Hepatocyte (in vitro differentiated cells): Measurements from ENCODE around the gene C9orf152. TPM values are rescaled to one million over a fixed set of nuclear protein-coding genes. Genes with fewer than 3 reads are reported as not detected.

Experiments used
- DNase-seq: peaks from one replicate; pipeline ENCODE4 v3.0.0-alpha.2; 2016; ENCODE audit warnings: low spot score
- H2AFZ ChIP-seq: fragments of 200-600 bp; sonication (generic); 2 replicates; pipeline ENCODE4 v1.6.0; 2016; ENCODE audit warnings: antibody characterized with exemption, mild to moderate bottlenecking
- H3K27ac ChIP-seq: fragments of 200-600 bp; sonication (generic); 2 replicates; pipeline ENCODE4 v1.5.1; 2016; ENCODE audit warnings: mild to moderate bottlenecking
- H3K27me3 ChIP-seq: fragments of 200-600 bp; sonication (generic); 2 replicates; pipeline ENCODE4 v1.6.1; 2016
- H3K36me3 ChIP-seq: fragments of 200-600 bp; sonication (generic); replicated peaks from 2 replicates; pipeline ENCODE4 v1.5.1; 2016; ENCODE audit warnings: low read depth; ENCODE audit not compliant: insufficient read depth
- H3K4me1 ChIP-seq: fragments of 200-600 bp; sonication (generic); 2 replicates; pipeline ENCODE4 v1.5.1; 2016; ENCODE audit warnings: mild to moderate bottlenecking, moderate library complexity; ENCODE audit not compliant: insufficient read depth
- H3K4me2 ChIP-seq: fragments of 200-600 bp; sonication (generic); 2 replicates; pipeline ENCODE4 v1.6.0; 2016
- H3K4me3 ChIP-seq: fragments of 200-600 bp; sonication (generic); 2 replicates; pipeline ENCODE4 v1.5.1; 2016; ENCODE audit warnings: mild to moderate bottlenecking
- H3K79me2 ChIP-seq: fragments of 200-600 bp; sonication (generic); 2 replicates; pipeline ENCODE4 v1.6.0; 2017; ENCODE audit warnings: mild to moderate bottlenecking
- H3K9me2 ChIP-seq: fragments of 200-600 bp; sonication (generic); replicated peaks from 2 replicates; pipeline ENCODE4 v1.6.0; 2017; ENCODE audit warnings: mild to moderate bottlenecking; ENCODE audit not compliant: insufficient read depth
- H3K9me3 ChIP-seq: fragments of 200-600 bp; sonication (generic); 2 replicates; pipeline ENCODE4 v1.5.1; 2016; ENCODE audit warnings: low read depth, mild to moderate bottlenecking
- H4K20me1 ChIP-seq: fragments of 200-600 bp; sonication (generic); 2 replicates; pipeline ENCODE4 v1.6.0; 2016; ENCODE audit warnings: mild to moderate bottlenecking; ENCODE audit not compliant: insufficient read depth, poor library complexity, severe bottlenecking
- EZH2 ChIP-seq: fragments of 200-600 bp; sonication (generic); IDR thresholded peaks from 2 replicates; pipeline ENCODE4 v1.6.1; 2016; ENCODE audit warnings: antibody characterized with exemption, mild to moderate bottlenecking, borderline replicate concordance
- EZH2phosphoT487 ChIP-seq: fragments of 200-600 bp; sonication (generic); IDR thresholded peaks from one replicate; pipeline ENCODE4 v1.6.1; 2018; ENCODE audit warnings: antibody characterized with exemption, mild to moderate bottlenecking, low read depth, moderate library complexity; ENCODE audit not compliant: unreplicated experiment, severe bottlenecking
- WGBS: methylation state at CpG from one replicate; pipeline ENCODE4 v1.1.6; 2016; ENCODE audit warnings: low lambda C conversion rate; ENCODE audit errors: missing lambda C conversion rate; 5-methylcytosine and 5-hydroxymethylcytosine counted together
- polyA plus RNA-seq: library from polyadenylated mRNA; unstranded; fragments of >200 nt; fragmentation: Nextera tagmentation; extraction: Ambion mirVana; gene quantifications from 2 replicates; pipeline ENCODE4 v1.2.1, GENCODE V29; 2016
- total RNA-seq: library from RNA; depleted of rRNA; stranded (reverse); fragments of >200 nt; gene quantifications from 2 replicates; pipeline ENCODE4 v1.2.3, GENCODE V29; 2014
- TF ChIP-seq, protein P1 (sequence below): fragments of 200-600 bp; sonication (generic); IDR thresholded peaks from 2 replicates; pipeline ENCODE4 v1.5.1; 2016; ENCODE audit warnings: antibody characterized with exemption, mild to moderate bottlenecking; ENCODE audit not compliant: poor library complexity

C9orf152 gene
- total and polyA plus RNA-seq, 2 experiments from 2014 or later: 0.68 to 1.2 TPM

DNA sequence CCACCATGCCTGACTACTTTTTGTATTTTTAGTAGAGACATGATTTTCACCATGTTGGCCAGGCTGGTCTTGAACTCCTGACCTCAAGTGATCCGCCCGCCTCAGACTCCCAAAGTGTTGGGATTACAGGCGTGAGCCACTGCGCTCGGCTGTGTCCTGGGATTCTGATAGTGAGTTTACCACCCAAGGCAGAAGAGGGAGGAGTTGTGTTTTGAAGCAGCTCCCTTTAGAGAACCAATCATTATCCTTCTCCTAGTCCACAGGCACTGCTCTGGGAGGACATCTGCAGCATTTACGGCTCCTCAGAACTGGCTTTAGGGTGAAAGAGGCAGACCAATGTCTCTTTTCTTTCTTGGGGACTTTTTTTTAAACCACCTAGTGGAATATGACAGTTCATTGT is 5.7 kb downstream of the C9orf152 start:
- Histone ChIP-seq H4K20me1 (no peaks in the 10 kb centered on the region), H3K9me2 (no peaks in the 10 kb centered on the region), H3K4me2 (no peak overlapping the region), H3K4me1 (peaks cover 5% of the 10 kb centered on the region), H3K79me2 (no peaks in the 10 kb centered on the region), H3K27ac (no peak overlapping the region), H3K4me3 (no peak overlapping the region), H3K27me3 (no peaks in the 10 kb centered on the region), H2AFZ (no peak overlapping the region), H3K9me3 (no peaks in the 10 kb centered on the region), H3K36me3 (no peaks in the 10 kb centered on the region)
- TF ChIP-seq EZH2phosphoT487: no peak
- TF ChIP-seq, protein P1, sequence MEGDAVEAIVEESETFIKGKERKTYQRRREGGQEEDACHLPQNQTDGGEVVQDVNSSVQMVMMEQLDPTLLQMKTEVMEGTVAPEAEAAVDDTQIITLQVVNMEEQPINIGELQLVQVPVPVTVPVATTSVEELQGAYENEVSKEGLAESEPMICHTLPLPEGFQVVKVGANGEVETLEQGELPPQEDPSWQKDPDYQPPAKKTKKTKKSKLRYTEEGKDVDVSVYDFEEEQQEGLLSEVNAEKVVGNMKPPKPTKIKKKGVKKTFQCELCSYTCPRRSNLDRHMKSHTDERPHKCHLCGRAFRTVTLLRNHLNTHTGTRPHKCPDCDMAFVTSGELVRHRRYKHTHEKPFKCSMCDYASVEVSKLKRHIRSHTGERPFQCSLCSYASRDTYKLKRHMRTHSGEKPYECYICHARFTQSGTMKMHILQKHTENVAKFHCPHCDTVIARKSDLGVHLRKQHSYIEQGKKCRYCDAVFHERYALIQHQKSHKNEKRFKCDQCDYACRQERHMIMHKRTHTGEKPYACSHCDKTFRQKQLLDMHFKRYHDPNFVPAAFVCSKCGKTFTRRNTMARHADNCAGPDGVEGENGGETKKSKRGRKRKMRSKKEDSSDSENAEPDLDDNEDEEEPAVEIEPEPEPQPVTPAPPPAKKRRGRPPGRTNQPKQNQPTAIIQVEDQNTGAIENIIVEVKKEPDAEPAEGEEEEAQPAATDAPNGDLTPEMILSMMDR: no peak
- no peak for TF ChIP-seq EZH2
- 79% methylated on average over 6 of the region's 6 CpGs for WGBS
- no peak for DNase-seq

DNA sequence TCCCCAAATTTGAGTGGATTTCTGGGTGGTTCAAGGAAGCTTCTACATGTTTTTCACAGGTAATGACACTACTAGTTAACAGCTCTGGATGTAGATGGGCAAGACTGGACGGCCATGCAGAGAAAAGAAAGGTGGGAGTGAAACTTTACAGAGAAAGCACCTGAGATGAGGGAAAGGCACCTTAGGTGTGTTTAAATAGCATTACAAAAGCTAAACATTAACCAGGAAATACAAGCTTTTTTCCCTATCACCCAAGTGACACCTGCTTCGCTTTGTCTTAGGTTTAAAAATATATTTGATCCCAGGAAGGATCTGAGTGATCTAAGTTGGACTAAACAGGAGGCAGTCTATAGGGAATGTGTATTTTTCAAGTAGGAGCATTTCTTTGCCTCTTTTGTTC is 8.3 kb downstream of the C9orf152 start:
- peaks cover 8% of the 10 kb centered on the region for H3K4me1 ChIP-seq
- no peaks in the 10 kb centered on the region for H3K27me3 ChIP-seq
- peak overlapping the region; percentile 48 for H3K4me2 ChIP-seq
- DNase-seq: peak; percentile 30
- no peak overlapping the region for H2AFZ ChIP-seq
- no peaks in the 10 kb centered on the region for H3K36me3 ChIP-seq
- no peaks in the 10 kb centered on the region for H3K79me2 ChIP-seq
- H3K27ac ChIP-seq: peak overlapping the region; percentile 50
- H3K9me3 ChIP-seq: no peaks in the 10 kb centered on the region
- no peaks in the 10 kb centered on the region for H4K20me1 ChIP-seq
- H3K9me2 ChIP-seq: no peaks in the 10 kb centered on the region
- H3K4me3 ChIP-seq: peak overlapping the region; percentile 3
- TF ChIP-seq, protein P1: no peak
- TF ChIP-seq EZH2: no peak
- TF ChIP-seq EZH2phosphoT487: no peak
- WGBS: 58% methylated on average over 2 of the region's 2 CpGs

GRCh38 chr9:110198357-110198756 is 9.6 kb downstream of the C9orf152 start:
- no peaks in the 10 kb centered on the region for H3K36me3 ChIP-seq
- no peaks in the 10 kb centered on the region for H4K20me1 ChIP-seq
- no peak overlapping the region for H3K4me3 ChIP-seq
- no peaks in the 10 kb centered on the region for H3K79me2 ChIP-seq
- no peak overlapping the region for H2AFZ ChIP-seq
- H3K9me3 ChIP-seq: no peaks in the 10 kb centered on the region
- peaks cover 18% of the 10 kb centered on the region for H3K4me1 ChIP-seq
- H3K9me2 ChIP-seq: no peaks in the 10 kb centered on the region
- H3K27me3 ChIP-seq: no peaks in the 10 kb centered on the region
- no peak overlapping the region for H3K27ac ChIP-seq
- no peak for DNase-seq
- 89% methylated on average over 11 of the region's 12 CpGs for WGBS
- no peak overlapping the region for H3K4me2 ChIP-seq
- TF ChIP-seq EZH2: no peak
- TF ChIP-seq, protein P1: no peak
- TF ChIP-seq EZH2phosphoT487: no peak
